ENCODE results near the gene MED16.

DNA sequence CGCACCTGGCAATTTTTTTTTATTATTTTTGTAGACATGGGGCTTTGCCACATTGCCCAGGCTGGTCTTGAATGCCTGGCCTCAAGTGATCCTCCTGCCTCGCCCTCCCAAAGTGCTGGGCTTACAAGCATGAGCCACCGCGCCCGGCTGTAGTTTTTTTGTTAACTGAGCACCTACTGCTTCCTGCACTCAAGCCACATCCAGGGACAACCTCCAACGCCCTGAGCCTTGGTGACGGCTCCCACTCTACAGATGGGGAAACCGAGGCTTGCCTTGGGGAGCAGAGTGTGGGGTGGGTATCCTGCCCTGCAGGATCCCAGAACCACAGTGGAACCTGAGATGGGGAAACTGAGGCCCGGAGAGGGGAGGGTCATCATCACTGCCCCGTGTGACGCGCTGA, 37.8 kb downstream of the MED16 start:
- TF ChIP-seq, protein P1, sequence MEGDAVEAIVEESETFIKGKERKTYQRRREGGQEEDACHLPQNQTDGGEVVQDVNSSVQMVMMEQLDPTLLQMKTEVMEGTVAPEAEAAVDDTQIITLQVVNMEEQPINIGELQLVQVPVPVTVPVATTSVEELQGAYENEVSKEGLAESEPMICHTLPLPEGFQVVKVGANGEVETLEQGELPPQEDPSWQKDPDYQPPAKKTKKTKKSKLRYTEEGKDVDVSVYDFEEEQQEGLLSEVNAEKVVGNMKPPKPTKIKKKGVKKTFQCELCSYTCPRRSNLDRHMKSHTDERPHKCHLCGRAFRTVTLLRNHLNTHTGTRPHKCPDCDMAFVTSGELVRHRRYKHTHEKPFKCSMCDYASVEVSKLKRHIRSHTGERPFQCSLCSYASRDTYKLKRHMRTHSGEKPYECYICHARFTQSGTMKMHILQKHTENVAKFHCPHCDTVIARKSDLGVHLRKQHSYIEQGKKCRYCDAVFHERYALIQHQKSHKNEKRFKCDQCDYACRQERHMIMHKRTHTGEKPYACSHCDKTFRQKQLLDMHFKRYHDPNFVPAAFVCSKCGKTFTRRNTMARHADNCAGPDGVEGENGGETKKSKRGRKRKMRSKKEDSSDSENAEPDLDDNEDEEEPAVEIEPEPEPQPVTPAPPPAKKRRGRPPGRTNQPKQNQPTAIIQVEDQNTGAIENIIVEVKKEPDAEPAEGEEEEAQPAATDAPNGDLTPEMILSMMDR (IDR thresholded peaks at IDR 0.05; ENCODE audit: insufficient read depth, low read length, poor library complexity, severe bottlenecking) = no peak
- no peak for TF ChIP-seq EZH2phosphoT487 (conservative IDR thresholded peaks at IDR 0.05; ENCODE audit: low read length)
